GM23248 (cell line): ENCODE results near the gene OR56A3.

Experiments used
- EZH2 ChIP-seq: fragments of 200-600 bp; sonication (generic); IDR thresholded peaks from 2 replicates; pipeline ENCODE4 v1.6.1; 2018; ENCODE audit warnings: antibody characterized with exemption, mild to moderate bottlenecking; ENCODE audit not compliant: insufficient read depth, poor library complexity, severe bottlenecking
- EZH2phosphoT487 ChIP-seq: fragments of 200-600 bp; sonication (generic); IDR thresholded peaks from 2 replicates; pipeline ENCODE4 v1.6.1; 2018; ENCODE audit warnings: antibody characterized with exemption, moderate library complexity, mild to moderate bottlenecking, low read depth; ENCODE audit not compliant: insufficient read depth

DNA sequence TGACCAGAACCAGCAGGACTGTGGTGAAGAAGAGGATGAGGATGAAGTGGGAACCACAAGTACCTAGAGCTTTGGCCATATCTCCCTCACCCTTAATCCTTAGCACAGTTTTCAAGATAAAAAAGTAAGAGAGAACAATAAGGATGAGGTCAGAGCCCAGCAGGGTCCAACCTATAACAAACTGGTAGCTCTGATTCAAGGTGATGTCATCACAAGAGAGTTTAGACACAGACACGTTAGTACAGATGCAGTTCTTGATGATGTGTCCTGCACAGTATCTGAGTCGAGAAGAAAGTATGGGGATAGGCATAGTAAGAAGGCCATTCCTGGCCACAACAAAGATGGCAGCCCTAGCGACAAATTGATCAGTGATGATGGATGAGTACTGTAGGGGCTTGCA lies 25.7 kb downstream of the OR56A3 start:
- no peak for TF ChIP-seq EZH2
- TF ChIP-seq EZH2phosphoT487, result no peak
